Epidermal melanocyte (primary cell): Measurements from ENCODE around the gene CDC42BPA.
"Not testable (repeated sequence)": the region's sequence is repeated elsewhere in the genome, so short reads cannot be mapped to it uniquely, and the experiment has no call there.

ENCODE experiments used
- DNase-seq: peaks from one replicate; pipeline ENCODE4 v3.0.0; 2011; ENCODE audit warnings: low spot score; ENCODE audit not compliant: insufficient read length

Gene CDC42BPA

GRCh38 chr1:226965581-226966440 lies 352.5 kb downstream of the CDC42BPA start:
- no peak for DNase-seq

GRCh38 chr1:226964611-226965486 lies 353.4 kb downstream of the CDC42BPA start:
- DNase-seq: no peak

GRCh38 chr1:226964068-226964425 lies 354.2 kb downstream of the CDC42BPA start:
- no peak for DNase-seq

GRCh38 chr1:226962421-226963391 lies 355.6 kb downstream of the CDC42BPA start:
- DNase-seq: no peak

GRCh38 chr1:226960944-226961765 lies 357.1 kb downstream of the CDC42BPA start:
- DNase-seq: no peak

- no peak for DNase-seq
These were observed 358.0 kb downstream of the CDC42BPA start for GRCh38 chr1:226960256-226960655.

GRCh38 chr1:226958300-226958699 lies 360.0 kb downstream of the CDC42BPA start:
- DNase-seq: no peak

GRCh38 chr1:226957714-226958113 lies 360.6 kb downstream of the CDC42BPA start:
- no peak for DNase-seq

GRCh38 chr1:226956942-226957713 lies 361.2 kb downstream of the CDC42BPA start:
- DNase-seq: no peak

- DNase-seq: not testable (repeated sequence)
These were observed 362.4 kb downstream of the CDC42BPA start for GRCh38 chr1:226955857-226956256.

- no peak for DNase-seq
These were observed 363.5 kb downstream of the CDC42BPA start for GRCh38 chr1:226954777-226955176.

GRCh38 chr1:226954337-226954736 lies 364.0 kb downstream of the CDC42BPA start:
- DNase-seq: no peak

GRCh38 chr1:226953175-226953800 lies 365.0 kb downstream of the CDC42BPA start:
- no peak for DNase-seq

GRCh38 chr1:226952118-226952441 lies 366.2 kb downstream of the CDC42BPA start:
- no peak for DNase-seq

- no peak for DNase-seq
These were observed 366.8 kb downstream of the CDC42BPA start for GRCh38 chr1:226951286-226952117.

GRCh38 chr1:226950871-226951270 lies 367.4 kb downstream of the CDC42BPA start:
- no peak for DNase-seq

GRCh38 chr1:226950316-226950715 lies 368.0 kb downstream of the CDC42BPA start:
- DNase-seq: no peak

- no peak for DNase-seq
These were observed 368.9 kb downstream of the CDC42BPA start for GRCh38 chr1:226949401-226949800.
